Hepatic stellate cell (primary cell): Measurements from ENCODE around the gene TUBB2B.

Source experiments
- DNase-seq: peaks from one replicate; pipeline ENCODE4 v3.0.0; 2011; ENCODE audit warnings: low spot score

Gene TUBB2B

GRCh38 chr6:3232017-3232945 lies 4.8 kb upstream of the TUBB2B start:
- DNase-seq: no peak

DNA sequence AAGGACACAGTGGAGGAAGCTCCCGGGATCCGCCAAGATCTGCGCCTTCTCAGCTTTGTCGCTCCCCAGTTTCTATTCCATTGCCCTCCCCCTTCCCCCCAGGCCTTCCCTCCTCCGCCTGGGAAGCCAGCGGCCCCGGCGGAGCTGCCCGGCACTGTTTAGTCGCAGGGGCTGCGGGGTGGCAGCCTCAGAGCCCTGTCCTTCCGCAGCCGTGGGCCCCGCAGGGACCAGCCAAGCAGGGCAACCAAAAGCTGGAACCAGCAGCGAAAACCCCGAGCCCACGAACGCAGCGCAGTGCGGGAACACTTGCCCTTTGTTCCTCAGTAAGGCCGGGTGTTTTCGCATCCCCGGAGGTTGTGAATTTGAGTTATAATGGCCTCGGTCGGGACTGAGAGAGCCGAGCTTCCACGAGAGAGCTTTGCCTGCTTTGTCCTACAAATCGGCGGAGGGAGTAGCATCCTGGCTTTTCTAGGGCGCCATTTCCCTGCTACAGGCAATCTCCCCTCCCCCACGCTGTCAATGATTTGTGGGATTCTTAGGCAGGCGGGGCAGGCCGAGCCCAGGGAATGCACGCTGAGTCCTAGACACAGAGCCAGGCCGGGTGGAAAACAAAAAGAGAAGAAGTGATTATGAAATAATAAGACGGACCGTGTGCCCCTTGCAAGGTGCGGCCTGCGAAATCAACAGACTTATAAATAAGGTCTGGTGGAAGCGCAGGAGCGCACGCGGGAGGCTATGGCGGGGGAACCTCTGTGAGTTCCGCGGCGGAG lies 4.0 kb upstream of the TUBB2B start:
- peak; percentile 51 for DNase-seq

DNA sequence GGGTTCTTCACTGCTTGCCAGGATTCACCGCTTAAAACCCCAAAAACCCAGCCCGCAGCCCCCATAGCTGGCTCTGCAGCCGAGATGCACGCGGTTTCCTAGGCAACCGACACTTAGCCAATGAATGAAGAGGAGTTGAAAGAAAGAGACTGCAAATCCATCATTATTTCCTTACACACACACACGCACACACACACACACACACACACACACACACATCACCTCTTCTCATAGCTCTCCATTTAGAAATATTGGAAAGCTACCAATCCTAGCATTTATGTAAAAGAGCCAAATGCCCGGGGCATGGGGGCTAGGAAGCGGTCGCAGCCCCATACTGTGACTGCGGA lies 3.4 kb upstream of the TUBB2B start:
- no peak for DNase-seq

GRCh38 chr6:3230256-3230882 lies 2.9 kb upstream of the TUBB2B start:
- no peak for DNase-seq

DNA sequence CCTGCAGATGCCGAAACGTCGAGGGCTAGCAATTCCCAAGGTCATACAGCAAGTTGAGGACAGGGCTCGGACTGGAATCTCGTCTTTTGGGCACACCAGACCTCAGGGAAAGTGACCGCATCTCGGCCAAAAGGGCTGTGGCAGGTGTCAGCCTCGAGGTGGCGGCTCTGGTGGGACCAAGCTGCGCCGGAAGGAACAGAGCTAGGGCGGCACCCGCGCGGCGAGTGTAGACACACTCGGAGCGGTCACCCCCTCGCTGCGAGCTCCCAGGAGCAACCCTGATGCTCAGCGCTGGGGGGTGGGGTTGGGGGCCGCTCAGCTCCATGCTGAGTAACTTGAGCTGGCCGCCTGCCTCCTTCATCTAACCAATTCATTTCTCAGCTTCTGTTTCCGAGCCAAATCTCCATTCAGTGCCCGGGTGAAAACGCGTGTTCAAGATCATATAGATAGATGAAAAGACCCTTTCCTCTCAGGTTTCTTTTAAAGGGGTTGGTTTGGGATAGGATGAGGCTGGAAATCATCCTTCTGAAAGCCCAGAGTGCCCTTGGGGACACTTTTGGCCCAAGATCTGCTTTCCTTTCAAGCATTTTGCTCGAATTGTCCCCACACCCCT lies 2.2 kb upstream of the TUBB2B start:
- DNase-seq: no peak

DNA sequence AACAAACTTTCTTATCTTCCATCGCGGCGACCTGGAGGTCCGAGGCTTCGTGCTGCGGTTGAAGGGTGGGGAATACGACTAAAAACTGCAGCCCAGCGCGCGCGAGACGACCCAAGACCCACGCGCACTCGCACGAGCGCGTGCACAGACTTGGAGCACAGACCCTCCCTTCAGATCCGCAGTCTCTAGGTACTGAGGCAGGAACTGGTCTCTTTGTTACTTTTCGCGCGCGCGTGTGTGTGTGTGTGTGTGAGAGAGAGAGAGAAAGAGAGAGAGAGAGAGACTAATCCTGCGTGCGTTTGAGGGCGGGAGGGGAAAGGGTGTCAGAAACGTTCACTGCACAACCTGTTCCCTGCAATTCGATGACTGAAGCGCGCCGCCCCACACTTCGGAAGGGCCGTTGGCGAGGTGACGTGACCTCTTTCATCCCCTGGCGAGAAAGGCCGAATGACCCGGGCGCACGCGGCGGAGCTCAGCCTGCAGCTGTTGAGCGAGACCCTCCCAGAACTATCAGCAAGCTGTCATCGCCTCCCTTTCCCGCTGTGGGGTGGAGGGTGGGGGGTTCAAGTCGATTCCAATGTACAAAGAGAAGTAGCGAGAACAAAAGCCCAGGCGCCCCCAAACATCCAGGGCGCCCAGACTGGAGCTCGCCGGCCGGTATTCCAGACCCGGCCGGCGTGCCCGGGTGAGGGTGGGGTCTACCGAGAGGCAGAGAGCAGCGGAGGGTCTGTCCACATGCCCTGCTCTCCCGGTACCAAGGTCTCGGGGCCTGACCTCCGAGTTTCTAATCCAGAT lies 1.5 kb upstream of the TUBB2B start:
- DNase-seq: no peak

DNA sequence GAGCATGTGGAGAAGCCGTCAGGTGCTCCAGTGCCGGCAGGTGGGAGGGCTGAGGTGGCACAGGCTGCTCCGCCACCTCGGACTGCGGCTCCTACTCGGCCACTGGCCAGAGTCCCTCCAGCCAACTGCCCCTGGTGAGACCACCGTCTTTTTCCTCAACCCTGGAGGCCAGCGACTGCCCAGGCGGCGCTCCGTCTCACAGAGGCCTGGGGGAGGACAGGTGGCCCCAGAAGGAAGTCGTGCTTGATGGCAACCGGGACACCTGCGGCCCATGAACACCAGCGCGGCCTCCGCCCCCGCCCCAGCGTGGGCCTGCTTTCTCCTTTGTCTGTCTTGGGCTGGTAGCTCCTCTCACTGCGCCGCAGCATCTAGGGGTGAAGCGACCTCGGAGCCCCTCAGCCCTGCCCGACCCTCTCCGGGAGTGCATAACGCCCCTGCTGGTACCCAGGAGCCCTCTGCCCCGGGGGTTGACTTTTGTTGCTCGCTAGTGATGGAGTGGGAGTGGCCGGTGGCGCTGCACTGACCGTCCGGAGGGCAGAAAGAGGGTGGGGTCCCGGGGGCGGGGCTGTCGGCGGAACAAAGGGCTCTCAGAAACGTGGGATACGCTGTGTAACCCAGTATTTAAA lies 706 bp upstream of the TUBB2B start:
- no peak for DNase-seq

DNA sequence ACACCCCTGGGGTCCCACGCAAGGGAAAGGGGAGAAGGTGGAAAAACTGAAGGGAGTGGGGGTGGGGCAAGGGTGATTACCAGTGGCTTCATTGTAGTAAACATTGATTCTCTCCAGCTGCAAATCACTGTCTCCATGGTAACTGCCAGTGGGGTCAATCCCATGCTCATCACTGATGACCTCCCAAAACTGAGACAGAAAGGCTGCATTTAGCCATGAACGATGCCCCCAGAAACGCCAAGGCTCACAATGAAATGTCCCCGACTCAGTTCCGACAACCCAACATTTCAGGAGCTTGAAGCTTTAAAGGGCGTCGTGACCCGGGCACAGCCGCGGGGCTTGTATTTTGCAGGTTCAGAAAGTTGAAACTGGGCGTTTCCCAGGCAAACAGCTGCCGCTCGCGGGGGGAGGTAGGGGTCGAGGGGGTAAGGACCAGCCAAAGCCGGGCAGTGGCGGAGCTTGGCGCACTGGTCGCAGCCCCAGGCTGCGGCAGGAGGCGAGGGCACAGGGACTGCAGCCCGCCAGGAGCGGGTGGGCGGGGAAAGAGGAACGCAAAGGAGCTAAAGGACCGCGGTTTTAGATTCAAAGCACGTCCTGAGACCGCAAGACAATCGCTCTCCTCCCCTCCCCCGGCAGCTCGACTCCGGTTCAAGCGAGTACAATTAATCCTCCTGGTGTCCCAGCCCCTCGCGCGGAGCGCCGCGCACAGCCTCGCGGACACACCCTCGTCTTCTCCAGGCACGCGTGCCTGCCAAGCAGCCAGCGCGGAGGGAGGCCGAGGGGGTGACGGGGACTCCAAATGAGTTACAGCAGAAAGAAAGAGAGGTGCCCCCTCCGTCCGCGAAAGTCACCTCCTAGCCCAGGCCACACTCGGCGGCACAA lies 731 bp downstream of the TUBB2B start:
- no peak for DNase-seq

DNA sequence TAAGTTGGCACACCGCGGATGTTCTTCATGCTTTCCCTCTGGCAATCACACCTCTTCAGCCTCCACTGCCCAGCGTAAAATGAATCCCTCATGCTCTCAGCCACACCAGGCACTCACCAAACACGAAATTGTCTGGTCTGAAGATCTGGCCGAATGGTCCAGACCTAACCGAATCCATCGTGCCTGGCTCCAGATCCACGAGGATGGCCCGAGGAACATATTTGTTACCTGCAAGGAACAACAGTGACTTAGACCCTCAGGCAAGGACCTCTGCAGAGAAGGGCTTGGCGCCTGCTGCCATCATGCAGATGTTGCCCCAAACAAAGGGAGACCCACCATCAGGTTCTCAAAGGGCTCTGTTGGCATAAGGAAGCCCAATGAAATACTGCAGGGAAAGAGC lies 1.4 kb downstream of the TUBB2B start:
- DNase-seq: no peak

DNA sequence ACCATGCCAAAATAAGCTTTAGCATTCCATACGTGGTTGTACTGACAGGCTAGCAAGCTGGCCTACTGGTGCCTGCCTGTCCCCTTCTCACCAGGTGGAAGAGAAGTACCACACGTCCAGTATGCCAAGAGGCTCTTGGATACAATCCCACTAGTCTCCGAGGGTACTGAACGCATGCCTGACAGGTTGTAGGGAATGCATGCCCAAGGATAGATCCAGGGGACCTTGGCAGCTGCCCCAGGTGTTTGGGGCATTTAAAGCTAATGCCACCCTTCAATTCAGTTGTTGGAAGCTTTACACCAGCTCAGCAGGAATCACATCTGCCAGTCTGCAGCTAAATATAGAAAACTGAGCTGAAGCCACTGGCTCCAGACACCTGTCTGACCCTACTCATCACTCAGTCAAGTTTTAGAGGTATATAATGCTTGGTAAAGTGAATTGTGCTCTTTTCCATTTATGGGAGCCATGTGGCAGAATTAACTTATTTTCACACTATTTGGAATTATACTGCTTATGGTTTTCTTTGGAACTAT lies 4.9 kb downstream of the TUBB2B start:
- DNase-seq: no peak

GRCh38 chr6:3221578-3221977 lies 5.9 kb downstream of the TUBB2B start:
- no peak for DNase-seq

DNA sequence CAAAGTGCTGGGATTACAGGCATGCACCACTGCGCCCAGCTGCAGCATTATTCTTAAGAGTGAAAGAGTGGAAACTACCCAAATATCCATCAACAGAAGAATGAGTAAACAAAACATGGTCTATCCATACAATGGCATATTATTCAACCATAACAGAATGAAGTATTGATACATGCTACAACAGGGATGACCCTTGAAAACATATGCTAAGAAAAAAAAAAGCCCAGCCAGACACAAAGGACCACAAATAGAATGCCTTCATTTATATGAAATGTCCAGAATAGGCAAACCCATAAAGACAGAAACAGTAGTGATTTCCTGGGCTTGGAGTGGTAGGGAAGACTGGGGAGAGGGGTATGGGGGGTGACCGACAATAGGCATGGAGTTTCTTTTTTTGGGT lies 7.1 kb downstream of the TUBB2B start:
- no peak for DNase-seq

- DNase-seq: no peak
These were observed 9.2 kb downstream of the TUBB2B start for GRCh38 chr6:3218266-3218665.

DNA sequence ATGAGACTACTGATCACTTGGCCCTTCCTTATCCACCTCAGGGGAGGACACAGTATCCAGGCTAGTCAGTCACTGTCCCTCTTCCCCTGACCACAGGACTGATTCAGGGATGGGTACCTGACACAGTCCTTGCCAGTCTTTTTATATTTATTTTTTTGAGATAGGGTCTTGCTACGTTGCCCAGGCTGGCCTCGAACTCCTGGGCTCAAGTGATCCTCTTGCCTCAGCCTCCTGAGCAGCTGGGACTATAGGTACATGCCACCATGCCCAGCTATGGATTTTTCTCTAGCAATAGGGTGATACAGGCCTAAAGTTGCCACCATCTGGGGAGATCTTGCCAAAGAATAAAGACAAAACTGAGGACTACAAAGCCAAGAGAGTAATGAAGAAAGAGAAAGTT lies 10.2 kb downstream of the TUBB2B start:
- no peak for DNase-seq

- DNase-seq: no peak
These were observed 12.6 kb downstream of the TUBB2B start for GRCh38 chr6:3214898-3215297.

DNA sequence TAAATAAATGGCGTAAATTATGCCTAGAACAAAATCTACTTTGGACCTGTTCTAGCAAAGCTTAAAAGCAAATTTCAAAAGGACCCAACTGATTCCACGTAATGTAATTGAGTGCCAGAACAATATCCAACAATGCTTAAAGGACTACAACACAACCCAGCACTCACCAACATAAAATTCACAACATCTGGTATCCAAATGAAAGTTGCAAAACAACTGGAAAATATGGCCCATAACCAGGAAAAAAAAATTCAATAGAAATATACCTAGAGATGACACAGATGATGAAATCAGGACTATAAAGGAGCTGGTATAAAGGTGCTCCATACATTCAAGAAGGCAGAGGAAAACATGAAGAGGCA lies 14.1 kb downstream of the TUBB2B start:
- no peak for DNase-seq

DNA sequence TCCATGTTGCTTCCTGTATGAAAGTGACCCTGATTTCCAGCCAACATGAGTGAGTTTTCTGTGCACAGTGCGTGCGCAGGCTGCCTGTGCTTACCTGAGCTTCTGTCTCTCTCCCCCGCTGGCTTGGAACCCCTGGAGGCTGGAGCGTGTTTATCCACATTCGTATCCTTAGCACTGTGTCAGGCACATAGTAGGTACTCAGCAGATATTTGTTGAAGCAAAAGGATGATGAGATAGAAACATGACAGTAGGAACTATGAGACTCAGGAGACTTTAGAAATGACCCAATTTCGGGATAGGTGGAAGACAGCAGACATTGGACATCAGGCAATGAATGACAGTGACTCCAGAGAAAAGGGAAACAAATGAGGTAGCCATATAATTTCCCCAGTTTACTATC lies 15.2 kb downstream of the TUBB2B start:
- DNase-seq: no peak

DNA sequence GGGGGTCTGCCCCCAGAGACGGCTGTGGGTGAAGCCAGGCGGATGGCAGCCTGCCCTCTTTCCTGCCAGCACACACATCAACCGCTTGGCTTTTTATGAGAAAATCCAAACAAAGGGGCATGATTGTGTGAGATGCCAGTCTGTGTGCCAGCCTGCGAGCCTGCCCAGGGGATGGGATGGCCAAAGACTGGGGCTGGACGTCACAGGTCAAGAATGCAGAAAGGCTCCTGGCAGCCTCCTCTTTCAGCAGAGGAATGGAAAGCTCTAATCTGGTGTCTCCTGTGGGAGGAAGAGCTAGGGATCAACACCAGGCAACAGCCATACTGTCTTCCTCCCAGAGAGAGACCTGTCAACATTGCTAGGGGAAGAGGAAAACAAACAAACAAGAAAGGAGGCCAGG lies 15.8 kb downstream of the TUBB2B start:
- no peak for DNase-seq

GRCh38 chr6:3210024-3210610 lies 17.3 kb downstream of the TUBB2B start:
- DNase-seq: no peak
